ENCODE results near the gene NCAM1.

NCAM1 gene

GRCh38 chr11:113018913-113019312, 57.7 kb downstream of the NCAM1 start:
- no peak overlapping the region for H3K27ac ChIP-seq (ENCODE audit: low read length)
- DNase-seq (no peak), ATAC-seq (ENCODE audit: insufficient read depth, low read depth) (no peak)
- TF ChIP-seq EZH2 (IDR thresholded peaks at IDR 0.05; ENCODE audit: borderline replicate concordance, low read depth, low read length, severe bottlenecking) = no peak
- TF ChIP-seq CTCF (IDR thresholded peaks at IDR 0.05; ENCODE audit: borderline replicate concordance, extremely low read depth, low read length, poor library complexity, severe bottlenecking) = no peak
- no peak overlapping the region for H3K9ac ChIP-seq (ENCODE audit: low read depth, low read length)
- no peaks in the 10 kb centered on the region for H3K4me1 ChIP-seq (ENCODE audit: insufficient read depth, low read length)
- no peak overlapping the region for H3K4me3 ChIP-seq (ENCODE audit: low read depth in 1 of 2, low read length in 2 of 2)
- H3K36me3 ChIP-seq (ENCODE audit: insufficient read depth, low read length) = no peaks in the 10 kb centered on the region
- H4K20me1 ChIP-seq (ENCODE audit: insufficient read depth, low read length) = no peaks in the 10 kb centered on the region
- no peaks in the 10 kb centered on the region for H3K79me2 ChIP-seq (ENCODE audit: insufficient read depth, low read length)
- H3K4me2 ChIP-seq (ENCODE audit: insufficient read depth, low read length) = no peak overlapping the region
- H2AFZ ChIP-seq (ENCODE audit: low read depth, low read length) = no peak overlapping the region
- no peaks in the 10 kb centered on the region for H3K9me3 ChIP-seq (ENCODE audit: insufficient read depth, low read length, severe bottlenecking)
- H3K27me3 ChIP-seq (ENCODE audit: insufficient read depth, low read length, poor library complexity) = peaks cover 4% of the 10 kb centered on the region

GRCh38 chr11:113019711-113020110, 58.5 kb downstream of the NCAM1 start:
- H3K4me2 ChIP-seq (ENCODE audit: insufficient read depth, low read length) = no peak overlapping the region

GRCh38 chr11:113021111-113021510, 59.9 kb downstream of the NCAM1 start:
- H3K36me3 ChIP-seq (ENCODE audit: insufficient read depth, low read length) = no peaks in the 10 kb centered on the region
- no peaks in the 10 kb centered on the region for H4K20me1 ChIP-seq (ENCODE audit: insufficient read depth, low read length)
- H3K4me2 ChIP-seq (ENCODE audit: insufficient read depth, low read length) = no peak overlapping the region
- H3K27me3 ChIP-seq (ENCODE audit: insufficient read depth, low read length, poor library complexity) = peaks cover 4% of the 10 kb centered on the region
- no peak overlapping the region for H3K4me3 ChIP-seq (ENCODE audit: low read depth in 1 of 2, low read length in 2 of 2)
- DNase-seq = no peak
- no peaks in the 10 kb centered on the region for H3K4me1 ChIP-seq (ENCODE audit: insufficient read depth, low read length)
- H3K79me2 ChIP-seq (ENCODE audit: insufficient read depth, low read length) = no peaks in the 10 kb centered on the region
- H3K9me3 ChIP-seq (ENCODE audit: insufficient read depth, low read length, severe bottlenecking) = no peaks in the 10 kb centered on the region
- TF ChIP-seq EZH2 (IDR thresholded peaks at IDR 0.05; ENCODE audit: borderline replicate concordance, low read depth, low read length, severe bottlenecking) (no peak), CTCF (IDR thresholded peaks at IDR 0.05; ENCODE audit: borderline replicate concordance, extremely low read depth, low read length, poor library complexity, severe bottlenecking) (no peak)
- H2AFZ ChIP-seq (ENCODE audit: low read depth, low read length) = no peak overlapping the region
- no peak for ATAC-seq (ENCODE audit: insufficient read depth, low read depth)
- H3K9ac ChIP-seq (ENCODE audit: low read depth, low read length) = no peak overlapping the region
- no peak overlapping the region for H3K27ac ChIP-seq (ENCODE audit: low read length)

More at GRCh38 chr11:113019711-113020110, 58.5 kb downstream of the NCAM1 start:
- ATAC-seq (ENCODE audit: insufficient read depth, low read depth) (no peak), DNase-seq (no peak)
- Histone ChIP-seq H3K4me3 (ENCODE audit: low read depth in 1 of 2, low read length in 2 of 2) (no peak overlapping the region), H3K27me3 (ENCODE audit: insufficient read depth, low read length, poor library complexity) (peaks cover 4% of the 10 kb centered on the region), H3K9ac (ENCODE audit: low read depth, low read length) (no peak overlapping the region), H4K20me1 (ENCODE audit: insufficient read depth, low read length) (no peaks in the 10 kb centered on the region), H3K9me3 (ENCODE audit: insufficient read depth, low read length, severe bottlenecking) (no peaks in the 10 kb centered on the region), H2AFZ (ENCODE audit: low read depth, low read length) (no peak overlapping the region), H3K79me2 (ENCODE audit: insufficient read depth, low read length) (no peaks in the 10 kb centered on the region), H3K27ac (ENCODE audit: low read length) (no peak overlapping the region), H3K36me3 (ENCODE audit: insufficient read depth, low read length) (no peaks in the 10 kb centered on the region), H3K4me1 (ENCODE audit: insufficient read depth, low read length) (no peaks in the 10 kb centered on the region)
- TF ChIP-seq CTCF (IDR thresholded peaks at IDR 0.05; ENCODE audit: borderline replicate concordance, extremely low read depth, low read length, poor library complexity, severe bottlenecking) (no peak), EZH2 (IDR thresholded peaks at IDR 0.05; ENCODE audit: borderline replicate concordance, low read depth, low read length, severe bottlenecking) (no peak)

- Histone ChIP-seq H3K9ac (ENCODE audit: low read depth, low read length) (no peak overlapping the region), H3K4me2 (ENCODE audit: insufficient read depth, low read length) (no peak overlapping the region), H3K4me3 (ENCODE audit: low read depth in 1 of 2, low read length in 2 of 2) (no peak overlapping the region), H3K9me3 (ENCODE audit: insufficient read depth, low read length, severe bottlenecking) (no peaks in the 10 kb centered on the region), H2AFZ (ENCODE audit: low read depth, low read length) (no peak overlapping the region), H3K36me3 (ENCODE audit: insufficient read depth, low read length) (no peaks in the 10 kb centered on the region), H3K4me1 (ENCODE audit: insufficient read depth, low read length) (no peaks in the 10 kb centered on the region), H3K27me3 (ENCODE audit: insufficient read depth, low read length, poor library complexity) (peaks cover 4% of the 10 kb centered on the region), H3K79me2 (ENCODE audit: insufficient read depth, low read length) (no peaks in the 10 kb centered on the region), H3K27ac (ENCODE audit: low read length) (no peak overlapping the region), H4K20me1 (ENCODE audit: insufficient read depth, low read length) (no peaks in the 10 kb centered on the region)
- ATAC-seq (ENCODE audit: insufficient read depth, low read depth) = no peak
- no peak for DNase-seq
- TF ChIP-seq EZH2 (IDR thresholded peaks at IDR 0.05; ENCODE audit: borderline replicate concordance, low read depth, low read length, severe bottlenecking) (no peak), CTCF (IDR thresholded peaks at IDR 0.05; ENCODE audit: borderline replicate concordance, extremely low read depth, low read length, poor library complexity, severe bottlenecking) (no peak)
These were observed 61.0 kb downstream of the NCAM1 start for GRCh38 chr11:113022262-113022661.
